ENCODE data around the gene CFAP54.
"Not testable (repeated sequence)": the region's sequence is repeated elsewhere in the genome, so short reads cannot be mapped to it uniquely, and the experiment has no call there.

The CFAP54 gene

GRCh38 chr12:96454396-96454795 lies 35.0 kb upstream of the CFAP54 start:
- Histone ChIP-seq H3K27me3 (ENCODE audit: control insufficient read depth in 1 of 2, insufficient read depth in 2 of 2, low read length in 2 of 2) (no peaks in the 10 kb centered on the region), H3K9ac (ENCODE audit: low read depth in 1 of 2, low read length in 2 of 2) (no peak overlapping the region), H3K9me3 (ENCODE audit: control insufficient read depth in 1 of 2, low read length in 2 of 2) (no peaks in the 10 kb centered on the region), H3K36me3 (ENCODE audit: control insufficient read depth in 1 of 2, insufficient read depth in 2 of 2, low read length in 2 of 2) (no peaks in the 10 kb centered on the region), H3K27ac (ENCODE audit: low read depth, low read length) (no peak overlapping the region), H3K4me3 (ENCODE audit: low read depth in 1 of 2, low read length in 2 of 2) (no peak overlapping the region), H3K4me1 (ENCODE audit: control insufficient read depth in 1 of 2, insufficient read depth in 2 of 2, low read length in 2 of 2) (no peaks in the 10 kb centered on the region)

- H3K4me3 ChIP-seq (ENCODE audit: low read depth in 1 of 2, low read length in 2 of 2), result no peak overlapping the region
- H3K4me1 ChIP-seq (ENCODE audit: control insufficient read depth in 1 of 2, insufficient read depth in 2 of 2, low read length in 2 of 2), result no peaks in the 10 kb centered on the region
- H3K27ac ChIP-seq (ENCODE audit: low read depth, low read length), result no peak overlapping the region
- no peaks in the 10 kb centered on the region for H3K27me3 ChIP-seq (ENCODE audit: control insufficient read depth in 1 of 2, insufficient read depth in 2 of 2, low read length in 2 of 2)
- H3K9me3 ChIP-seq (ENCODE audit: control insufficient read depth in 1 of 2, low read length in 2 of 2), result no peaks in the 10 kb centered on the region
- H3K9ac ChIP-seq (ENCODE audit: low read depth in 1 of 2, low read length in 2 of 2), result no peak overlapping the region
- no peaks in the 10 kb centered on the region for H3K36me3 ChIP-seq (ENCODE audit: control insufficient read depth in 1 of 2, insufficient read depth in 2 of 2, low read length in 2 of 2)
Observed at GRCh38 chr12:96456265-96456974, 33.0 kb upstream of the CFAP54 start.

GRCh38 chr12:96457191-96457930 lies 32.0 kb upstream of the CFAP54 start:
- Histone ChIP-seq H3K9ac (ENCODE audit: low read depth in 1 of 2, low read length in 2 of 2) (no peak overlapping the region), H3K9me3 (ENCODE audit: control insufficient read depth in 1 of 2, low read length in 2 of 2) (no peaks in the 10 kb centered on the region), H3K27ac (ENCODE audit: low read depth, low read length) (no peak overlapping the region)

GRCh38 chr12:96459281-96459680 lies 30.1 kb upstream of the CFAP54 start:
- not testable (repeated sequence) for H3K36me3 ChIP-seq (ENCODE audit: control insufficient read depth in 1 of 2, insufficient read depth in 2 of 2, low read length in 2 of 2); H3K27ac ChIP-seq (ENCODE audit: low read depth, low read length); H3K4me3 ChIP-seq (ENCODE audit: low read depth in 1 of 2, low read length in 2 of 2); H3K9me3 ChIP-seq (ENCODE audit: control insufficient read depth in 1 of 2, low read length in 2 of 2); H3K27me3 ChIP-seq (ENCODE audit: control insufficient read depth in 1 of 2, insufficient read depth in 2 of 2, low read length in 2 of 2); H3K4me1 ChIP-seq (ENCODE audit: control insufficient read depth in 1 of 2, insufficient read depth in 2 of 2, low read length in 2 of 2); H3K9ac ChIP-seq (ENCODE audit: low read depth in 1 of 2, low read length in 2 of 2)

More at GRCh38 chr12:96457191-96457930, 32.0 kb upstream of the CFAP54 start:
- Histone ChIP-seq H3K4me1 (ENCODE audit: control insufficient read depth in 1 of 2, insufficient read depth in 2 of 2, low read length in 2 of 2) (no peaks in the 10 kb centered on the region), H3K36me3 (ENCODE audit: control insufficient read depth in 1 of 2, insufficient read depth in 2 of 2, low read length in 2 of 2) (no peaks in the 10 kb centered on the region), H3K4me3 (ENCODE audit: low read depth in 1 of 2, low read length in 2 of 2) (no peak overlapping the region), H3K27me3 (ENCODE audit: control insufficient read depth in 1 of 2, insufficient read depth in 2 of 2, low read length in 2 of 2) (no peaks in the 10 kb centered on the region)

GRCh38 chr12:96462571-96463280 lies 26.7 kb upstream of the CFAP54 start:
- Histone ChIP-seq H3K4me3 (ENCODE audit: low read depth in 1 of 2, low read length in 2 of 2) (no peak overlapping the region), H3K9ac (ENCODE audit: low read depth in 1 of 2, low read length in 2 of 2) (no peak overlapping the region), H3K27me3 (ENCODE audit: control insufficient read depth in 1 of 2, insufficient read depth in 2 of 2, low read length in 2 of 2) (no peaks in the 10 kb centered on the region), H3K27ac (ENCODE audit: low read depth, low read length) (no peak overlapping the region), H3K4me1 (ENCODE audit: control insufficient read depth in 1 of 2, insufficient read depth in 2 of 2, low read length in 2 of 2) (no peaks in the 10 kb centered on the region), H3K9me3 (ENCODE audit: control insufficient read depth in 1 of 2, low read length in 2 of 2) (no peaks in the 10 kb centered on the region), H3K36me3 (ENCODE audit: control insufficient read depth in 1 of 2, insufficient read depth in 2 of 2, low read length in 2 of 2) (no peaks in the 10 kb centered on the region)

GRCh38 chr12:96465896-96466295 lies 23.5 kb upstream of the CFAP54 start:
- Histone ChIP-seq H3K36me3 (ENCODE audit: control insufficient read depth in 1 of 2, insufficient read depth in 2 of 2, low read length in 2 of 2) (no peaks in the 10 kb centered on the region), H3K27me3 (ENCODE audit: control insufficient read depth in 1 of 2, insufficient read depth in 2 of 2, low read length in 2 of 2) (no peaks in the 10 kb centered on the region), H3K4me3 (ENCODE audit: low read depth in 1 of 2, low read length in 2 of 2) (no peak overlapping the region), H3K27ac (ENCODE audit: low read depth, low read length) (no peak overlapping the region), H3K9ac (ENCODE audit: low read depth in 1 of 2, low read length in 2 of 2) (no peak overlapping the region), H3K9me3 (ENCODE audit: control insufficient read depth in 1 of 2, low read length in 2 of 2) (no peaks in the 10 kb centered on the region), H3K4me1 (ENCODE audit: control insufficient read depth in 1 of 2, insufficient read depth in 2 of 2, low read length in 2 of 2) (no peaks in the 10 kb centered on the region)

GRCh38 chr12:96466939-96467751 lies 22.2 kb upstream of the CFAP54 start:
- H3K9me3 ChIP-seq (ENCODE audit: control insufficient read depth in 1 of 2, low read length in 2 of 2), result no peaks in the 10 kb centered on the region
- no peak overlapping the region for H3K4me3 ChIP-seq (ENCODE audit: low read depth in 1 of 2, low read length in 2 of 2)
- H3K9ac ChIP-seq (ENCODE audit: low read depth in 1 of 2, low read length in 2 of 2), result no peak overlapping the region
- H3K27me3 ChIP-seq (ENCODE audit: control insufficient read depth in 1 of 2, insufficient read depth in 2 of 2, low read length in 2 of 2), result no peaks in the 10 kb centered on the region
- H3K36me3 ChIP-seq (ENCODE audit: control insufficient read depth in 1 of 2, insufficient read depth in 2 of 2, low read length in 2 of 2), result no peaks in the 10 kb centered on the region
- H3K27ac ChIP-seq (ENCODE audit: low read depth, low read length), result no peak overlapping the region
- no peaks in the 10 kb centered on the region for H3K4me1 ChIP-seq (ENCODE audit: control insufficient read depth in 1 of 2, insufficient read depth in 2 of 2, low read length in 2 of 2)

- no peak overlapping the region for H3K9ac ChIP-seq (ENCODE audit: low read depth in 1 of 2, low read length in 2 of 2)
- H3K4me3 ChIP-seq (ENCODE audit: low read depth in 1 of 2, low read length in 2 of 2), result no peak overlapping the region
- no peaks in the 10 kb centered on the region for H3K4me1 ChIP-seq (ENCODE audit: control insufficient read depth in 1 of 2, insufficient read depth in 2 of 2, low read length in 2 of 2)
- no peaks in the 10 kb centered on the region for H3K9me3 ChIP-seq (ENCODE audit: control insufficient read depth in 1 of 2, low read length in 2 of 2)
- no peak overlapping the region for H3K27ac ChIP-seq (ENCODE audit: low read depth, low read length)
- no peaks in the 10 kb centered on the region for H3K27me3 ChIP-seq (ENCODE audit: control insufficient read depth in 1 of 2, insufficient read depth in 2 of 2, low read length in 2 of 2)
- no peaks in the 10 kb centered on the region for H3K36me3 ChIP-seq (ENCODE audit: control insufficient read depth in 1 of 2, insufficient read depth in 2 of 2, low read length in 2 of 2)
Observed at GRCh38 chr12:96471368-96472050, 17.9 kb upstream of the CFAP54 start.

- Histone ChIP-seq H3K27me3 (ENCODE audit: control insufficient read depth in 1 of 2, insufficient read depth in 2 of 2, low read length in 2 of 2) (no peaks in the 10 kb centered on the region), H3K9ac (ENCODE audit: low read depth in 1 of 2, low read length in 2 of 2) (no peak overlapping the region), H3K27ac (ENCODE audit: low read depth, low read length) (no peak overlapping the region), H3K4me3 (ENCODE audit: low read depth in 1 of 2, low read length in 2 of 2) (no peak overlapping the region), H3K36me3 (ENCODE audit: control insufficient read depth in 1 of 2, insufficient read depth in 2 of 2, low read length in 2 of 2) (no peaks in the 10 kb centered on the region), H3K9me3 (ENCODE audit: control insufficient read depth in 1 of 2, low read length in 2 of 2) (no peaks in the 10 kb centered on the region), H3K4me1 (ENCODE audit: control insufficient read depth in 1 of 2, insufficient read depth in 2 of 2, low read length in 2 of 2) (no peaks in the 10 kb centered on the region)
Observed at GRCh38 chr12:96472384-96472783, 17.0 kb upstream of the CFAP54 start.
